ENCODE data around the gene KIAA0825.

The KIAA0825 gene

GRCh38 chr5:94425396-94425795 is 193.0 kb downstream of the KIAA0825 start:
- no peak for DNase-seq

- DNase-seq = no peak
Observed at GRCh38 chr5:94423411-94423810, 195.0 kb downstream of the KIAA0825 start.

GRCh38 chr5:94422812-94423211 is 195.6 kb downstream of the KIAA0825 start:
- no peak for DNase-seq

- DNase-seq = no peak
Observed at GRCh38 chr5:94420885-94421284, 197.5 kb downstream of the KIAA0825 start.

- DNase-seq = no peak
Observed at GRCh38 chr5:94415798-94416197, 202.6 kb downstream of the KIAA0825 start.

- no peak for DNase-seq
Observed at GRCh38 chr5:94409440-94409839, 209.0 kb downstream of the KIAA0825 start.

- no peak for DNase-seq
Observed at GRCh38 chr5:94407023-94407422, 211.4 kb downstream of the KIAA0825 start.

GRCh38 chr5:94403483-94403882 is 214.9 kb downstream of the KIAA0825 start:
- no peak for DNase-seq

- DNase-seq = no peak
Observed at GRCh38 chr5:94402096-94402495, 216.3 kb downstream of the KIAA0825 start.

- DNase-seq = no peak
Observed at GRCh38 chr5:94397508-94397907, 220.9 kb downstream of the KIAA0825 start.

GRCh38 chr5:94396687-94397086 is 221.7 kb downstream of the KIAA0825 start:
- no peak for DNase-seq

GRCh38 chr5:94395468-94395867 is 222.9 kb downstream of the KIAA0825 start:
- no peak for DNase-seq

GRCh38 chr5:94391996-94392395 is 226.4 kb downstream of the KIAA0825 start:
- no peak for DNase-seq

GRCh38 chr5:94389515-94389899 is 228.9 kb downstream of the KIAA0825 start:
- no peak for DNase-seq

- DNase-seq = no peak
Observed at GRCh38 chr5:94388773-94389514, 229.5 kb downstream of the KIAA0825 start.

- no peak for DNase-seq
Observed at GRCh38 chr5:94385767-94386166, 232.6 kb downstream of the KIAA0825 start.

GRCh38 chr5:94378062-94378461 is 240.3 kb downstream of the KIAA0825 start:
- DNase-seq = no peak

- no peak for DNase-seq
Observed at GRCh38 chr5:94376672-94377345, 241.6 kb downstream of the KIAA0825 start.

- no peak for DNase-seq
Observed at GRCh38 chr5:94375801-94376200, 242.6 kb downstream of the KIAA0825 start.

GRCh38 chr5:94374336-94374735 is 244.1 kb downstream of the KIAA0825 start:
- DNase-seq = no peak

GRCh38 chr5:94367900-94368299 is 250.5 kb downstream of the KIAA0825 start:
- no peak for DNase-seq

GRCh38 chr5:94366811-94367210 is 251.6 kb downstream of the KIAA0825 start:
- no peak for DNase-seq

- no peak for DNase-seq
Observed at GRCh38 chr5:94362857-94363256, 255.5 kb downstream of the KIAA0825 start.

All from CD4-positive, alpha-beta T cell treated with Interleukin-12 subunit alpha and Interleukin-12 subunit beta, for 1 hour (primary cell).